GM18867 (cell line): ENCODE results near the gene PPT2.
A peak's percentile ranks its signal among the peaks of the same experiment; 100 is the strongest.
"Not testable (repeated sequence)": the region's sequence is repeated elsewhere in the genome, so short reads cannot be mapped to it uniquely, and the experiment has no call there.

Experiments
- ATAC-seq: cut with Tn5 transposase; IDR thresholded peaks from one replicate; pipeline ENCODE4 v1.9.1; 2021; ENCODE audit warnings: mild to moderate bottlenecking, moderate library complexity; ENCODE audit not compliant: unreplicated experiment

Gene PPT2

DNA sequence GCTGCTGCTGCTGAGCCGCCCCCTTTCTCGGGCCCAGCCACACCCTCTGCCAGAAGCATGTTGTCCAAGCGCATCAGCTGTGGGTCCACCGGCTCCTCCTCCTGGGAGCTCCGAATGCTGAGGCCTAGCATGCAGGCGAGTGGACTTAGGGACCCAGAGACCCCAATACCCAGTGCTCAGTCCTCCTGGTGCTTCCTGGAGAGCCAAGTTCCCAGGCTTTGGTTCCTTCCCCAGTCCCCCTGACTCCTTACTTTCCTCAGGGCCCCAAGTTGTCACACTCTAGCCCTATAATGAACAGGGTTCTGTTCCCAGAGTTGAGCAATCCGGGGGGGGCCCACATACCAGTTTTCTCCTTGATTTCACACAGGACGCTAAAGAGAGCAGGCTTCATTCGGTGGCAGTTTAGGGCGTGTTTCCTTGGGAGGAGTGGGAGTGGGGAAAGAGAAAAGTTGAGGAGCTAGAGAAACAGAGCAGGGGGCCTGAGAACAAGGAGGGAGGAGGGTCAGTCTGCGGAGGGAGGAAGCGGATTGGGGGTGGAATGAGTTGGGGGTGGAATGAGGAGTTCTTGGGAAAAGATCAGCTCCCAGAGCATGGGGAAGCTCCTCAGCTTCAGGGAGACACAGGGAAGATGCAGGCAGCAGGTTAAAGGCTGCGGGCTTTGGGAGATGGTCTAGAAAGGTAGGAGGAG, 34.6 kb downstream of the PPT2 start:
- ATAC-seq, result no peak

DNA sequence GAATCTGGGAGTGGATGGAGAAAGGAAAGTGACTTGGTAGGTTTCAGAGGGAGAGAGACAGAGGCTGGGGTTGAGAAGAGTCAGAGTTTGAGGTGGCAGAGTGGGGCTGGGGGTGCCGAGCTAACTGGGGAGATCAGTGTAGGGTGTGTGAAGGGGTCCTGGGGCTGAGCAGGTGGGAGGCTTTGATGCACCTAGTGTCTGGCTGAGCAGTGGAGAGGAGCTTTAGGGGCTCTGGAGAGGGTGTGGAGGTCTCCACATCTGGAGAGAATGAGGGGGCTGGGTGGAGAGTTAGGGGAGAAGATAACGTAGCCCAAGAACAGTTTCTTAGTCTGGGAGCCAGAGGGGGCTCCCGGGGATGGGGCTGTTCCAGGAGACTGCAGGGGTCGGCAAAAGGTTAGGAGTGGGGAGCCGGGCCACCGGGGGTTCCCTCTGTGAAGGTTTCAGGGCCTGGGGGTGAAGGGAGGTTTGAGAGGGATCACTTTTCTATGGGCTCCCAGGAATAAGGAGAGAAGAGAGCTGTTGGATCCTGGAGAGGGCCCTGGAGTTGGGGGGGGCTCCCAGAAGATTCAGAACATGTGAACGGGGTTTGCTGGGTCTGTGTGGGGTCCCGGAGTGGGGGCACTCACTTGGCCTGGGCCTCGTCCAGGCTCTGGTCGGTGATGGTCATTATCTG, 35.3 kb downstream of the PPT2 start:
- ATAC-seq, result no peak

DNA sequence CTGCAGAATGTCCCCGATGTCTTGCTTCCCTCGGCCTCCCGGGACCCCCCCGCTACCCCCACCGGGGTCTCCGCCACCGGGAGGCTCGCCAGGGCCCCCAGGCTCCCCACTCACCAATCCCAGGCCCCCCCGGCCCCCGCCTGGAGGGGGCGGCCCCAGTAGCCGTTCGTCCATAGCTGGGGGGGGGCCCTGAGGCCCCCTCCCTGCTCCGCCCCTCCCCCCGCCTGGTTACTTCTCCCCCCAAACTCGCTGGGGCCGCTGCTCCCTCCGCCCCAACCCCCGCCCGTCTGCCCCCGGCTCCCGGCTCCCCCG, 35.8 kb downstream of the PPT2 start:
- ATAC-seq, result no peak

DNA sequence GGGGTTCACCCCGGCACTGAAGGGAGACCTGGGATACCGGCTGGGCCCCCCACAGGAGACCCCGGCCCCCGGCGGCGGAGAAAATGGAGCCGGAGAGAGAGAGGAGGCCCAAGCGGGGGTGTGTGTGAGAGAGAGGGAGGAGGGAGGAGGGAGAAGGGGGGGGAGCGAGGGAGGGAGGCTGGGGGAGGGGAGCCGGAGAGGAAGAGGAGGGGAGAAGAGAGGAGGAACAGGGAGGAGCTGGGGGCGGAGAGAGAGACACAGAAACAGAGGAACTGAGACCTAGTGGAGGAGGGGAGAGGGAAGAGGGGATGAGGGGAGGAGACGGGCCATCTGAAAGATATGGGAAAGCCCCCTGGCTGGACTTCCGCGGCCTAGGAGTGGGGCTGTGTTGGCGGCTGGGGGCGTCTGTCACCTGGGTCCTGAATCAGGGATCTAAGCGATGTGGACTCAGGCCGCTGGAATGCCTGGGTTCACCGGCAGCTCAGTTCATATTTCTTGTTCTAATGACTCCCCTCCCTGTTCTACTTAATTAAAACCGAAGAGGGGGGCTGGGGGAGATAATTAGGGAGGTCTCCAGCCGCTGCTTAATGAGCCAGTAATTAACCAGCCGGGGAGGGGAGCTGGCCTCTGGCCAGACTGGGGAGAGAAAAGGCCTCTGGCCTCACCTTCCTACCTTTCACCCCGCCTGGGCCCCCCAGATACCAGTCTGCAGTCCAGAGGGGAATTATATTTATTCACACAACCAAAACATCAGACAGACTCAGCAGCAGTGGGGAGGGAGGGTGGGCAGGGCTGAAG, 36.3 kb downstream of the PPT2 start, which contains the start of gene PBX2:
Gene PBX2, minus strand, starts transcription at position 149 of the 798 bp plus-strand sequence. CDS start 287 bp downstream, outside the sequence.
- ATAC-seq, result peak; percentile 44

DNA sequence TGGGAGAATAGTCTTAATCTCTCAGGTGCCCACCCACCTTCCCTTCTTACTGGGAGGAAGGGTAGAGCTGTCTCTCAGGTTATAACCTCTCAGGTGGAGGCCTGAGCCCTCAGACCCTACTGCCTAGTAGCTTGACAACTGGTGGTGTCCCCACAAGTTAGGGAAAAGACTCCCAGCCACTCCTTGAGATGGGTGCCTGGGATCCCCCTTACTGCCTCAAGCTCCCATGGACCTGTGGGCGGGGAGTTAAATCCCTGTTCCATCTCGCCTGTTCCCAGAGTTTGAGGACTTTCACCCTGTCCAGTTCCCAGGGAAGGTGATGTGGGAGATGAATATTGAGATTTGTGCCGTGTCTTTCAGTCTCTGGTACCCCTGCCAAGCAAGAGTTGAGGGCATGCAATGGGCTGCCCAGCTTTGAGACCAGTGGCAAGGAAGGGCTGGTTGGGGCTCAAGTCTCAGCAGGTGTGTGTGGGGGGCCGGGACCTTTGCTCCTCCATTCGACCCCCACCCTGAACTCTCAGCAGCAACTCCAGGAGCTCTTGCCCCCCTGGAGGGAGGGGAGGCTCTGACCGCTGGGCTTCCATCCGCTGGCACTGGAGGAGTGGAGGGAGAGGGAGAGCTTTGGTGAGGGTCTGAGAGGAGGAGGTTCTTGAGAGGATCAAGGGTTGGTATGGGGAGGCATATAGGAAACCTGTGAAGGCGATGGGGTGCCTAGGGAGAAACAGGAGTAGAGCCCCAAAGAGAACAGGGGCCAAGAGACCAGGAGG, 37.2 kb downstream of the PPT2 start:
- no peak for ATAC-seq

DNA sequence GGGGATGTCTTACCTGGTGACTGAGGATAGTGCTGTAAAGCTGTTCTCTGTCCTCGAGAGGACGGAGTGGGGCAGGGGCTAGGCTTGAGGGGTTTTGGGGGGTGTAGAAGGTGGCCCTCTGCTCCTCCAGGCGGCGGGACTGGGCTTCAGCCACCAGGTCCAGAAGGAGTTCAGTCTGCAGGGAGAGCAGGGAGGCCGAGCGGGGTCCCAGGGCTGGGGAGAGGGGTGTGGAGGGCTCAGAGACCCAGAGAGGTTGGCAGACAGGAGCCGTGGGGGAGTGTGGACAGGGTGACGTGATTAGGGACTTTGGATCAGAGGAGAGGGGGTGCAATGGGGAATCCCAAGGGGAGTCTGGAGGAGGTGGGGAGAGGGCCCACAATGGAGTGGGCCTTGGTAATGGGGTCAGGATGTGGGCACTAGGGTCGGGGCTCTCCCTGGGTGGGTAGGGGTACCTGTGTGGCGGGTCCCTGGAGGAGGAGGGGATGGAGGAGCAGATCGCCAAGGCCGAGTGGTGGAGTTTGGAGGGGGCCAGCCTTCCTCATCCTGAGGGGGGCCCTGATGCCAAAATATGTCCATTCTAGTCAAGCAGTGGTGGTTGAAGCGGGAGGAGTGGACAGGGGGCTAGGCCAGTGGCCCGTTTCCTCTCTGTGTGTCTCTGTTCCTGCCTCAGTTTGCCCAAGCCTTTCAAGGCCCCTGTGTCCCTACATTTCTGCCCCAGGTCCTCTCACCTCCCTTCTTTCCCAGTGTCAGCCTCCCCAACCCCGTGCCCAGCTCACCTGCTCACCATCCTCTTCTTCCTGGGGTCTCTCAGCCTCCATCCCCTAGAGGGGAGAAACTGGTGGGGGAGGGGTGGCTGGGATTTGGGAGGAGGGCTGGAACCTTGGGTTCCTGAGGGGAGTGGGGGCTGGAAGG, 38.0 kb downstream of the PPT2 start:
- ATAC-seq, result no peak

DNA sequence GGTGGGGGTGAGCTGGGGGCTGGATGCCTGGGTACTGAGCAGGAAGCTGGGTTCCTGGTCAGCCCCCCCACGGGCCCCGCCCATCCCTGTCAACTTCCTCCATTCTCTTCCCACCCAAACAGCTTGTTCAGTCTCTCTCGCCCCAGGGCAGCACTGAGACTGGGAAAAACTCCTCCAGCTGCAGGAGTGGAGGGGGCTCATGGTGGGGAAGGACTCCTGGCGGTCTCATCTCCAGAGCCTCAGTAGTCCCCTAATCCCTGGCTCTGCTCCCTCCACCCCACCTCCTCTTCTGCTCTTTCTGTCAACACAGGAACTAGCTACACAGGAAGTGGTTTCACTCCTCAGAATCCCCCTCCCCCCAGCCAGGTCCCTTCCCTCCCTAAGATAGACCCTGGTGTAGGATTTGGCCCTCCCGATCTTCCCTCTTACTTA, 38.7 kb downstream of the PPT2 start, which contains the start of gene GPSM3:
Gene GPSM3, minus strand, starts transcription at position 36 of the 432 bp plus-strand sequence. CDS start 130 bp downstream, outside the sequence.
- no peak for ATAC-seq

DNA sequence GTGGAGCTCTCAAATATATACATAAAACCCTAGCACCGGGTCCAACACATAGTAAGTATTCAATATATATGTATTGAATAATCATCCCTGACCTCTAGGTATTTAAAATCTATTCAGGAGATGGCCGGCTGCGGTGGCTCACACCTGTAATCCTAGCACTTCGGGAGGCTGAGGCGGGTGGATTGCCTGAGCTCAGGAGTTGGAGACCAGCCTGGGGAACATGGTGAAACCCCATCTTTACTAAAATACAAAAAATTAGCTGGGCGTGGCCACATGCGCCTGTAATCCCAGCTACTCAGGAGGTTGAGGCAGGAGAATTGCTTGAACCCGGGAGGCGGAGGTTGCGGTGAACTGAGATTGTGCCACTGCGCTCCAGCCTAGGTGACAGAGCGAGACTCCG, 39.2 kb downstream of the PPT2 start:
- not testable (repeated sequence) for ATAC-seq

DNA sequence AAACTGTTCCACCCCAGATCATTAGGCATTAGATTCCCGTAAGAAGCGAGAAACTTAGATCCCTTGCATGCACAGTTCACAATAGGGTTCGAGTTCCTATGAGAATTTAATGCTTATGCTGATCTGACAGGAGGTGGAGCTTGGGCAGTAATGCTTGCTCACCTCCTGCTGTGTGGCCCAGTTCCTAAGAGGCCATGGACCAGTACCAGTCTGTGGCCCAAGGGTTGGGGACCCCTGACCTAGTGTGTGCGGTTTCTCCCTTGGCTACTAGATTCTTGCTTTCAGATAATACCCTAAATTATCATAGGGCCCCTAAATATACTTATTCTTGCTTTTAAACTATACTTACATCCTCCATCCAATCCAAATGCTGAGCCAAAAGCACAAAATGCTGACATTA, 40.4 kb downstream of the PPT2 start:
- no peak for ATAC-seq

DNA sequence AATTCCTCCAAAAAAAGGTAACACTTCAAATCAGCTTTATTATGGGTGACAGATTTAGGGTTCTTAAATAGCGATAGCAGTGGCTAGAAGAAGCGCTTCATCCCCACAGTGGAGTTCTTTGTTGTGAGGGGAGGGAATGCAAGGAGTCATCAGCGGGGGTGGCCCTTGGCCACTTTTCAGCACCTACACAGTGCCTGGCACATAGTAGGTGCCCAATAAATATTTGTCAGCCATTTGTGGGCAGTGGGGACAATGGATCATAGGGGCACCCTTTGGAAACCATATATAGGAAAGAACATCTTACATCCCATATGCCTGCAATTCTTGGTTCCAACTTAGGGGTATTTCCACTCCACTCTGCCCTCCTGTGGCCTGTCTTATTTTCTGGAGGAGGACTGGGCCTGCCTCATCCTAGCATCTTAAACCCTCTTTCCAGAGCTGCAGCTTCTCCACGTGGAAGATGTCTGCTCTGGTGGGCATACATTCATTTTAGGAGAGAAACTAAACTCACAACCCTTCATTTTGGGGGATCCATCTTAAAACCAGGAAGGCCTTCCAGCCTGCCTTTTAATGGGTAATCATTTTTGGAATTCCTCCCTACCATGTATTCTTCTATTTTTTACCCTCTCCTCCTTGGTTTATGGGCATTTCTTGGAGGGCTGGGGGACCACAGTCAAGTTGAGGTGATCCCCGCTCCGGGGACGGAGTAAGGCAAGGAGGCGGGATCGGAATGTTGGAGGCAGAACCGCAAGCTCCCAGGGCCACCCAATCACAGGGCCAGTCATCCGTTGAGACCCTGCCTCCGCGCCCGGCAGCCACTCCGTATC, 41.1 kb downstream of the PPT2 start:
- ATAC-seq, result no peak

DNA sequence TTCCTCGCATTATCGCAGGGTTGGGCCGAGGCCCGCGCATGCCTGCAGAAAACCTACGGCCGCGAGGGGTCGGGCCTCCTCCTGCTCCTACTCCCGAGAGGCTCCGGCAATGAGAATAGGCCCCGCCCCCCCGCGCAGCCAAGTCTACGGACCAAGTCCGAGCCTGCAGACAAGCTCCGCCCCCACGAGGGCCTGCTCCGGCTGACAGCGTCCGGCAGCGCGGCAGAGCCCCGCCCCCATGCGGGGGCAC, 41.6 kb downstream of the PPT2 start:
- peak; percentile 75 for ATAC-seq

DNA sequence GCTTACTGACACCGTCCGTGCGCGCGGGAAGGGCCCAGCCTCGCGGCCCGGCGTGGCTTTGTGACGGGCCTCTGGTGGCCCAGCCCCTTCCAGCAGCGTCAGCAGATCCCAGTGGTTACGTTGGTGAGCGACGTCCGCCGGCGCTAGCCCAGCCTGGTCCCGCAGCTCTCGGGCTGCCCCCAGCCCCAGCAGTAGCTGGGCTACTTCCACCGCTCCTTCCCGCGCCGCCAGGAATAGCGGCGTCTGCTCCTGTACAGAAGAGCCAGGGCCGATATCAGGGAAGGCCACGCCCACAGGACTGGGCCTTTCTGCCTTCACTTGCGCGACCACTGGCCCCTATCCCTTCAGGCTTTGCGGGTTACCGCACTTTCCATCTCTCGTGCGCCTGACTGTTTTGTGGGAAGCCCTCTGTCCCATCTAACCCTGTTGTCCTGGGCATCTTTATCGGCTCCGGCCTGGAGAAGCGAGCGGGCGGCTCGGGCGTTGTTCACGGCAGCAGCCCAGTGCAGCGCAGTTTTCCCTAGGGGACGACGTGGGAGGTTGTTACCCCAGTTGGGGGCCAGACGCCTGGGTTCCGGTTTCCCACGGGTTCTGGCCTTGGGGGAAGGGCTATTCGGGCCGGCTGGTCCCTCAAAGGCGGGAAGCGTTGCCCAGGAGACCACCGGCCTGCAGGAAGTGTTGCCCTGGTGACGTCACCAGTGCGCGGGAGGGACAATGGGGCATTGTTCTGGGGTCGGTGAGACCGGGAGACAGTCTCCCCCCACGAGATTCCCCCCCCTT, 42.2 kb downstream of the PPT2 start:
- peak; percentile 79 for ATAC-seq

DNA sequence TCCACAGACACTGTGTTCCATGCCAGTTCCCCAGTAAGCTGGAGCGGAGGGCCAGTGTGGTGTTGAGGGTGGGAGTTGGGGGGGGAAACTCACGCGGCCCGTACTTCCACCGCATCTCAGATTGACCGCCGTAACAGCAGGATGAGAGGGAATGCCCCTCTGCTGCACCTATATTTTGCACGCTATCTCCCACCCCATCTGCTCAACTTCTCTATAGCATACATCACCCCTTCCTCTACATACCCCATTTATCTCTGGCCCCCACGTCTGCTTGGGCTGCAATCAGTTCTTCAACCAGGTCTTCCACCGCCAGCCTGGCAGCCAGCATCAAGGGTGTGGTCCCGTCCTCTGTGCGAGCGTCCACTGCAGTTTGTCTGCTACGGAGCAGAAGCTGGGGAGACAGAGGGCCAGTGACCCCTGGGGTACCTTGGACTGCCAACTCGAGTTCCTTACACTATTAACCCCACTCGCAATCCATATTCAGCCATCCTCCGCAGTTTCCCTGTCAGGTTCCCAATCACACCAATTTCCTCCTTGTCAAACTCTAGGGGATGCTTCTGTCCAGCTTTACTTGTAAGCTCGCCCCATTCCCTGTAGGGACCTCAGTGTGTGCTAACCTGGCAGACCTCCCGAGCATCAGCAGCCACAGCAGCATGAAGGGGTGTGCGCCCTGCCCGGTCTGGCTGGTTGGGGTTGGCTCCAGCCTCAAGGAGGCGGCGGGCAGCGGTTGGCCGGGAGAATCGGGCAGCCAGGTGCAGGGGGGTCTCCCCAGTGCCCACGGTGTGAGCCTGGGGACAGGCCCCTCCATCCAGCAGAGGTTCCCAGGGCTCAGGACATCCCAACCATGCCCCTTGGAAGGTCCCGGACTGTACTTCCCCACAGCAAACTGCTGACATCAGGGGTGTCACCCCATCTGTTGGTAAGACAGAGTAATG, 43.0 kb downstream of the PPT2 start:
- ATAC-seq, result no peak

DNA sequence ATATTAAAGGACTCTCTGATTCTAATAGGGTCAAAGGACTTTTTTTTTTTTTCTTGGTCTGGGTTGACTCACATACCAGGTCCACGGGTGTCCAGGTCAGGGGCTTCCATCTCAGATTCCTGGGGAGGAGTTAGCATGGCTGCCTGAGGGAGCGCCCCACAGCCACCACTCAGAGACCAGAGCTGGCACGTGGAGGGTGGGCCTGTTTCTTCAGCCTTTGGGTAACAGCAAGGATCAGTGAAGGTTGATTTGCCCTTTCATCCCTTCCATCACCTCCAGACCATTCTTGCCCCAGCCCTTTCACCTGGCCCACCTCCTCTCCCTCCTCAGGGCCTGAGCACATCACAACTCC, 44.4 kb downstream of the PPT2 start:
- ATAC-seq, result no peak

DNA sequence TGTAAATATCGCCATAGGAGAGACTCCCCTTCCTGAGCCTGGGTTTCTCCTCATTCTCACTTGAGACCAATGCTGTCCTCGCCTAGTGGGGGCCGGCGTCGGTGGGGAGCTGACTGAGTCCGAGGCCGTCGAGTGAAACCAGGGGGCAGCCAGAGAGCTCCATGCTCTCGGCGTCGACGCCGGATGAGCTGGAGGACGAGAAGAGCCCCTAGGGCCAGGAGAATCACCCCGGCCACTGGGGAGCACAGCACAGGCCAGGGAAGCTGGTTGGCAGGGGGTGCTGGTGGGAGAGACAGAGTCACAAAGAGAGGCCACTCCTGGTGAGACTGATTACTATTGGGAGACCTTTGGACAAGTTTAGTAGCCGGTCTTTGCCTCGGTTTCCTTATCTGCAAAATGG, 44.9 kb downstream of the PPT2 start:
- no peak for ATAC-seq

DNA sequence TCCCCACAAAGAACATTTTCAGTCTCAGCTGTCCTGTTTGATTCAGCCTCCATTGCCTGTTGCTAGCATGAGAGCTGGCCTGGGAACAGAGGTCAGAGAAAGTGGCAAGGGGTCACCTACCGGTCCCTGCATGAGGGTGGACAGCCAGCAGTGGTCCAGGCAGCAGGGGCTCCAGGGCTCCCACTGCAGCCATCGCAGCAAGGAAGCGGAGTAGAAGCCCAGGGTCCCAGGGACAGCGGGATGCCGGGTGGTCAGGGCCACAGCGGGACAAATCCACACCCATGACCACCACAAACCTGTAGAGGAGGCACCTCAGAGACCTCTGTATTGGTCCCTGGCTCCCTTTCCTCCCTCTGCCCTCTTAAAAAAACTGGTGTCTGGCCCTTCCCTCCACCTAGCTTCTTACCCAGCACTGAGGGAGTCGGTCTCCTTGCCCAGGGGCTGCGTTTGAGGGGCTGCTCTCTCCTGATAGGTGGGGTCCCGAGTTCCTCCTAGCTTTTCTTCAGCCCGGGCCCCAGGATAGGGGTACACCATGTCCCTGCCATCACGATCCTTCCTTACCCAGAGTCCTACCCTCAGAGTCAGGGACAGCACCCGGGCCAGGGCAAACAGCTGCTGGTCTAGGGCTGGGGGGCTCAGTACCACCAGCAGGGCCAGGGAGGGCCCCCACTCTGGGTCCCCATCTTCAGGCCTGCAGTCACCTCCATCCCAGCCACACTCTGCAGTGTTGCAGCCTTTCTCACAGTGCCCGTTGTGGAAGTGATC, 47.0 kb downstream of the PPT2 start:
- ATAC-seq, result no peak

DNA sequence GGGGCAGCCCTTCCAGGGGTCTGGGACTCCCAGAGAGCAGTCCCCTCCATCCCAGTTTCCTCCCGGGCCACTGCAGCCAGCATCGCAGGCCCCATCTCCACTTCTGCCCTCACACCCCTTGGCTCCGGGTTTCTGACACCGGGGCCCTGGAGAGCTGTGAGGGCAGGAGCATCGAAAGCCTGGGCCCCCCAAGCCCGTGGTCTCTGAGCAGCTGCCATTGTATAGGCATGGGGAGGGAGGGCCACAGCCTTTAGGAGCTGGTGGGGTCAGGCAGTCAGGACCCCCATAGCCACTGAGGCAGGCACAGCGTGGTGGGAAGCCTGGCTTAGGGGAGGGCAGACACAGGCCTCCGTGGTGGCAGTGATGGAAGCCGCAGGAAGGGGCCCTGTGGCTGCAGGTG, 48.2 kb downstream of the PPT2 start:
- no peak for ATAC-seq
